HEK293T (cell line): Measurements from ENCODE around the gene DLG2.

Source experiments
- CTCF ChIA-PET: fragments of 350-600 bp; formaldehyde crosslinking; extraction: SDS; loops from one replicate; lab custom pipeline; 2021; ENCODE audit warnings: antibody characterized with exemption, inconsistent platforms; lab: Yijun Ruan, JAX
- POLR2A ChIA-PET: fragments of 350-600 bp; formaldehyde crosslinking; extraction: SDS; loops from one replicate; lab custom pipeline; 2020; ENCODE audit warnings: antibody characterized with exemption, inconsistent platforms; lab: Yijun Ruan, JAX
- DNase-seq: peaks from one replicate; pipeline ENCODE4 v3.0.0; 2012; ENCODE audit warnings: mixed read lengths; ENCODE audit errors: extremely low spot score
- ARNT ChIP-seq: fragments of 450-650 bp; IDR thresholded peaks from 2 replicates; pipeline ENCODE4 v1.6.1; 2017; ENCODE audit warnings: mild to moderate bottlenecking
- BHLHE40 ChIP-seq: fragments of 450-650 bp; IDR thresholded peaks from 2 replicates; pipeline ENCODE4 v1.6.1; 2016; ENCODE audit warnings: mild to moderate bottlenecking, moderate library complexity, borderline replicate concordance
- CTBP1 ChIP-seq: fragments of 450-650 bp; IDR thresholded peaks from 2 replicates; pipeline ENCODE4 v1.6.1; 2016; ENCODE audit warnings: borderline replicate concordance
- ELF4 ChIP-seq: fragments of 450-650 bp; IDR thresholded peaks from 2 replicates; pipeline ENCODE4 v1.6.1; 2017; ENCODE audit warnings: antibody characterized with exemption
- FOXA1 ChIP-seq: fragments of 450-650 bp; IDR thresholded peaks from 2 replicates; pipeline ENCODE4 v1.6.1; 2016; ENCODE audit warnings: mild to moderate bottlenecking
- FOXK2 ChIP-seq: fragments of 450-650 bp; IDR thresholded peaks from 2 replicates; pipeline ENCODE4 v1.6.1; 2016; ENCODE audit warnings: mild to moderate bottlenecking
- FOXM1 ChIP-seq: fragments of 450-650 bp; IDR thresholded peaks from 2 replicates; pipeline ENCODE4 v1.6.1; 2017; ENCODE audit warnings: mild to moderate bottlenecking, borderline replicate concordance
- HDGF ChIP-seq: fragments of 450-650 bp; IDR thresholded peaks from 2 replicates; pipeline ENCODE4 v1.6.1; 2017; ENCODE audit warnings: antibody characterized with exemption, borderline replicate concordance
- L3MBTL2 ChIP-seq: fragments of 450-650 bp; conservative IDR thresholded peaks from 2 replicates; pipeline ENCODE4 v1.6.1; 2016; ENCODE audit warnings: mild to moderate bottlenecking
- LEF1 ChIP-seq: fragments of 450-650 bp; IDR thresholded peaks from 2 replicates; pipeline ENCODE4 v1.6.1; 2017; ENCODE audit warnings: mild to moderate bottlenecking, borderline replicate concordance
- NFRKB ChIP-seq: fragments of 450-650 bp; IDR thresholded peaks from 2 replicates; pipeline ENCODE4 v1.6.1; 2016; ENCODE audit warnings: mild to moderate bottlenecking, moderate library complexity
- PKNOX1 ChIP-seq: fragments of 450-650 bp; IDR thresholded peaks from 2 replicates; pipeline ENCODE4 v1.6.1; 2016
- SP1 ChIP-seq: fragments of 450-650 bp; IDR thresholded peaks from 2 replicates; pipeline ENCODE4 v1.6.1; 2017
- SUZ12 ChIP-seq: fragments of 450-650 bp; IDR thresholded peaks from 2 replicates; pipeline ENCODE4 v1.6.1; 2016; ENCODE audit warnings: mild to moderate bottlenecking
- TARDBP ChIP-seq: fragments of 450-650 bp; IDR thresholded peaks from 2 replicates; pipeline ENCODE4 v1.6.1; 2016
- ZNF384 ChIP-seq: fragments of 450-650 bp; IDR thresholded peaks from 2 replicates; pipeline ENCODE4 v1.6.1; 2016

DLG2 gene

DNA sequence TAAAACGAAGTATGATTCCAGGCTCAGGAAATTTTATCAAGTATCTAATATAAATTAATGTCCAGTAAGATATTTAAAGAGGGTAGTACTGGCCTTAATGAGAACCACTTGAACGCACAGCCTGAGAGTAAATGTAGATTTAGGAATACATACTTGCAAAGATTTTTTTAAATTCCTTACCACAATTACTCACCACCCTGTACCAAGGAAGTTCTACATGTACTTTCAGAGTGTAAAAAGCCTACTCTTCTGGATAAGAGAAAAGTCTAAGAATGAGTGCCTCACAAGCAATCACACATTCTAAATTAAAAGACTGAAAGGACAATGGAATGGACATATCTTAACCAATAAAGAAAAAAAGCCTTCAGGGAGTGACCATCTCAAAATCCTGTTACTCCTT lies 697.4 kb downstream of the DLG2 start:
- DNase-seq = no peak
- ChIA-PET POLR2A (no interaction called here), CTCF (no interaction called here)
- TF ChIP-seq BHLHE40 (no peak), ZNF384 (no peak), PKNOX1 (no peak)

- DNase-seq = no peak
- no peak for TF ChIP-seq L3MBTL2
- TF ChIP-seq FOXK2 = no peak
- TF ChIP-seq BHLHE40 = no peak
- TF ChIP-seq ARNT = no peak
- no peak for TF ChIP-seq ZNF384
- TF ChIP-seq TARDBP = no peak
- TF ChIP-seq FOXM1 = no peak
- TF ChIP-seq ELF4 = no peak
- TF ChIP-seq PKNOX1 = no peak
- TF ChIP-seq LEF1 = no peak
- no peak for TF ChIP-seq HDGF
- TF ChIP-seq SUZ12 = no peak
- no peak for TF ChIP-seq CTBP1
- no peak for TF ChIP-seq SP1
- no peak for TF ChIP-seq NFRKB
- TF ChIP-seq FOXA1 = no peak
- POLR2A ChIA-PET = no interaction called here
- CTCF ChIA-PET = no interaction called here
Measured at GRCh38 chr11:84924154-84924692, 702.9 kb downstream of the DLG2 start.

GRCh38 chr11:84923489-84923888 lies 703.7 kb downstream of the DLG2 start:
- TF ChIP-seq FOXA1 (no peak), PKNOX1 (no peak), BHLHE40 (no peak)
- ChIA-PET CTCF (no interaction called here), POLR2A (no interaction called here)
- no peak for DNase-seq

DNA sequence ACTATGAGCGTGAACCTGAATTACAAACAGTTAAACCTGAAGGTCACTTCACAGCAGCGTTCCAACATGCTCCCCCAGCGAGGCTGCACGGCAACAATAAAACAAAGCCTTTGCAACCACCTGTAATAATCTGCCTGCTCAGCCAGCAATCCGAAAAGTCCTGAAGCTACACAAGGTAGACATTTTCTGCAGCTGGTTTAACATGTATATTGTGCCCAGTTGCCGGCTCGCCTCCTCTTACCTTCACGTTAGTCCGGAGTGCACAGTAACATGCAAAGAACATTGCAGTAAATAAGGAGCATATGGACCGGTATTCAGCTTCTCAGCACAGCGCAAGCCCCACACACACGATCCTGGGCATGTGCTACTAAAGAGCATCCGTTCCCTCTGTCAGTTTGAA lies 704.3 kb downstream of the DLG2 start:
- ChIA-PET CTCF (no interaction called here), POLR2A (no interaction called here)
- no peak for DNase-seq
- TF ChIP-seq ELF4 (no peak), L3MBTL2 (no peak), SP1 (no peak), CTBP1 (no peak), HDGF (no peak)

DNA sequence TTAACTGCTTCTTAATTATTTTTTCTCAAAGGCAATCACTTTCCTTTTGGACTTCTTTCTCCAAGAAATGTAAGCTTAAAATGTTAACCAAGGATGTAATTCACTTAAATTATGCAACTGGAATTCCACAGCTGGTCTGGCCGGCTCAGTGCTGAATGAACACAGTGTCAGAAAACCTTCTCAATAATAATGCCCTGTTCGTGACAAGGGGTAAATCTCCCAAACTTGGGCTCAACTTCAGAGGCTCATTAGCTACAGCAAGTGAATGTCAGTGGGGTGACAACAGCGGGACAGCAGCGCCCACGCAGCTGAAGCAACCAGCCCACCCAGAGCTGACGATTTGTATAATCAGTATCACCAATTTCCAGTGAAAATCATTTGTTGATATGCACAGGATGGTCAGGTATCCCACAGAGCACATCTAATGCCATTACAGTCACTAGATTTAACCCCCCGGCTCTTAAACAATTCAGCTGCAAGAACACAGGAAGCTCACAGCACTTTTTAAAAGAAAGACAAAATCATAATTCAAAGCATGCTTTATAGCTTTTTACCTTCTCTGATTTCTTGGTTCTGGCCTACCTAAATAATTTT lies 704.8 kb downstream of the DLG2 start:
- TF ChIP-seq FOXA1 (no peak), ZNF384 (no peak), SP1 (no peak), ARNT (no peak), FOXM1 (no peak), BHLHE40 (no peak), ELF4 (no peak), NFRKB (no peak), HDGF (no peak), CTBP1 (no peak), TARDBP (no peak), FOXK2 (no peak), SUZ12 (no peak), PKNOX1 (no peak), LEF1 (no peak), L3MBTL2 (no peak)
- no peak for DNase-seq
- ChIA-PET POLR2A (no interaction called here), CTCF (no interaction called here)

- DNase-seq = no peak
- TF ChIP-seq ZNF384 = no peak
- no peak for TF ChIP-seq SP1
- no peak for TF ChIP-seq CTBP1
- TF ChIP-seq SUZ12 = no peak
- TF ChIP-seq PKNOX1 = no peak
- TF ChIP-seq LEF1 = no peak
- CTCF ChIA-PET = no interaction called here
- POLR2A ChIA-PET = no interaction called here
Measured at GRCh38 chr11:84914511-84914910, 712.6 kb downstream of the DLG2 start.
